Measurements from ENCODE around the gene POLE2. TPM values are rescaled to one million over a fixed set of nuclear protein-coding genes. Genes with fewer than 3 reads are reported as not detected.
"Not testable (repeated sequence)": the region's sequence is repeated elsewhere in the genome, so short reads cannot be mapped to it uniquely, and the experiment has no call there.

POLE2 gene
- total RNA-seq, 1 experiment from 2014 or later, result 3.8 TPM

DNA sequence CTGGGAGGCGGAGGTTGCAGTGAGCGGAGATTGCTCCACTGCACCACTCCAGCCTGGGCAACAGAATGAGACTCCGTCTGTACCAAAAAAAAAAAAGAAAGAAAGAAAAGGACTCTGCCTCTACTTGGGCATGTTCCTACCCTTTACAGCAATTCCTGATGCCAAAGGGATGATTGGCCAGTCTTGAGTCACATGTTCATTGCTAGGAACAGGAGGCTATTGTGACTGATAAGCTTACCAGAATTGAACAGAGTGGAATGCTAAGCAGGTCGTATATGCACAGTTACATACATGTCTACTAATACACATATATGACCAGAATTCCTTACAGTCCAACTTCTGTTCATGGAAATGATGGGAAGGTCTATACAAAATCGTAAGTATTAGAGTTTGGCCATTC lies 39.2 kb upstream of the POLE2 start:
- H3K4me1 Mint-ChIP-seq (ENCODE audit: insufficient read depth, unreplicated experiment), result no peaks in the 10 kb centered on the region
- intact Hi-C loops (cut with micrococcal nuclease), result no loop called here
- no peaks in the 10 kb centered on the region for H3K27me3 Mint-ChIP-seq (ENCODE audit: insufficient read depth, unreplicated experiment)
- TF ChIP-seq CTCF (IDR thresholded peaks at IDR 0.05; ENCODE audit: unreplicated experiment), result no peak
- no peak for DNase-seq (ENCODE audit: unreplicated experiment)
- BruUV-seq (replicated peaks), result no TSS peak
- no peaks in the 10 kb centered on the region for H3K9me3 Mint-ChIP-seq (ENCODE audit: unreplicated experiment)
- ChIA-PET POLR2A (interaction anchor here (1.4 kb wide), 1 partner anchor 40 kb away, joined by 5 read pairs; no protein-coding TSS in a partner anchor), CTCF (no interaction called here)
- H3K27ac Mint-ChIP-seq (ENCODE audit: low read depth, unreplicated experiment), result no peak overlapping the region
- H3K4me3 Mint-ChIP-seq (ENCODE audit: unreplicated experiment), result no peak overlapping the region
- H3K36me3 Mint-ChIP-seq (ENCODE audit: insufficient read depth, unreplicated experiment), result no peaks in the 10 kb centered on the region

GRCh38 chr14:49721733-49722435 lies 33.9 kb upstream of the POLE2 start:
- DNase-seq (ENCODE audit: unreplicated experiment); intact Hi-C loops (cut with micrococcal nuclease); H3K4me3 Mint-ChIP-seq (ENCODE audit: unreplicated experiment); BruUV-seq (replicated peaks); CTCF ChIA-PET; H3K9me3 Mint-ChIP-seq (ENCODE audit: unreplicated experiment); POLR2A ChIA-PET; H3K4me1 Mint-ChIP-seq (ENCODE audit: insufficient read depth, unreplicated experiment); H3K27ac Mint-ChIP-seq (ENCODE audit: low read depth, unreplicated experiment); H3K36me3 Mint-ChIP-seq (ENCODE audit: insufficient read depth, unreplicated experiment): not testable (repeated sequence)
- peaks cover 11% of the 10 kb centered on the region for H3K27me3 Mint-ChIP-seq (ENCODE audit: insufficient read depth, unreplicated experiment)

DNA sequence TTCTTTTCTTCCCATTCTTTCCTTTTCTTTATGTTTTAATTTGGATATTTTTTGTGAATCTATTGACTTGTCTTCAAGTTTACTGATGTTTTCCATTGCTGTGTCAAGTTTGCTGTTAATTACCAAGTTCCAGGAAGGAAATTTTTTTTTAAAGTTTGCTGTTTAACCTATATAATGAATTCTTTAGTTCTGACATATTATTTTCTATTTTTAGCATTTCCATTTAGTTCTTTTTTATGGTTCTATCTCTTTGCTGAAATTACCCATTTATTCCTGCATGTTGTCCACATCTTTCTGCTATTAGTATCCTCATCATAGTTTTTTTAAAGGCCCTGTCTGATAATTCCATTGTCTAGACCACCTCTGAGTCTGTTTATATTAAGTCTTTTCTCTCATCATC lies 32.7 kb upstream of the POLE2 start:
- H3K36me3 Mint-ChIP-seq (ENCODE audit: insufficient read depth, unreplicated experiment), result no peaks in the 10 kb centered on the region
- ChIA-PET CTCF (no interaction called here), POLR2A (no interaction called here)
- intact Hi-C loops (cut with micrococcal nuclease), result no loop called here
- DNase-seq (ENCODE audit: unreplicated experiment), result no peak
- H3K27ac Mint-ChIP-seq (ENCODE audit: low read depth, unreplicated experiment), result no peak overlapping the region
- H3K27me3 Mint-ChIP-seq (ENCODE audit: insufficient read depth, unreplicated experiment), result peaks cover 11% of the 10 kb centered on the region
- no peak for TF ChIP-seq CTCF (IDR thresholded peaks at IDR 0.05; ENCODE audit: unreplicated experiment)
- H3K9me3 Mint-ChIP-seq (ENCODE audit: unreplicated experiment), result peaks cover 8% of the 10 kb centered on the region
- BruUV-seq (replicated peaks), result no TSS peak
- H3K4me3 Mint-ChIP-seq (ENCODE audit: unreplicated experiment), result no peak overlapping the region
- H3K4me1 Mint-ChIP-seq (ENCODE audit: insufficient read depth, unreplicated experiment), result no peaks in the 10 kb centered on the region

- CTCF ChIA-PET; H3K4me3 Mint-ChIP-seq (ENCODE audit: unreplicated experiment); H3K4me1 Mint-ChIP-seq (ENCODE audit: insufficient read depth, unreplicated experiment); intact Hi-C loops (cut with micrococcal nuclease); BruUV-seq (replicated peaks); H3K36me3 Mint-ChIP-seq (ENCODE audit: insufficient read depth, unreplicated experiment); H3K27ac Mint-ChIP-seq (ENCODE audit: low read depth, unreplicated experiment); H3K9me3 Mint-ChIP-seq (ENCODE audit: unreplicated experiment); DNase-seq (ENCODE audit: unreplicated experiment); H3K27me3 Mint-ChIP-seq (ENCODE audit: insufficient read depth, unreplicated experiment): not testable (repeated sequence)
- POLR2A ChIA-PET, result interaction anchor here (0.8 kb wide), 1 partner anchor 20 kb away, joined by 3 read pairs; no protein-coding TSS in a partner anchor
These were observed 23.0 kb upstream of the POLE2 start for GRCh38 chr14:49710993-49711392.

- H3K36me3 Mint-ChIP-seq (ENCODE audit: insufficient read depth, unreplicated experiment); intact Hi-C loops (cut with micrococcal nuclease); H3K4me3 Mint-ChIP-seq (ENCODE audit: unreplicated experiment); H3K9me3 Mint-ChIP-seq (ENCODE audit: unreplicated experiment); H3K27ac Mint-ChIP-seq (ENCODE audit: low read depth, unreplicated experiment); H3K27me3 Mint-ChIP-seq (ENCODE audit: insufficient read depth, unreplicated experiment); BruUV-seq (replicated peaks); H3K4me1 Mint-ChIP-seq (ENCODE audit: insufficient read depth, unreplicated experiment); DNase-seq (ENCODE audit: unreplicated experiment): not testable (repeated sequence)
- POLR2A ChIA-PET, result interaction anchor here (1.7 kb wide), 1 partner anchor 63 kb away, joined by 6 read pairs; the partner anchor contains the start of gene KLHDC2
- CTCF ChIA-PET, result interaction anchor here (0.6 to 0.8 kb wide), 2 partner anchors 8 to 176 kb away, joined by 3 to 8 read pairs; no protein-coding TSS in a partner anchor
These were observed 16.5 kb upstream of the POLE2 start for GRCh38 chr14:49704471-49704870.

Measured in MCF 10A (cell line).